BE2C (cell line): ENCODE data around the gene RPRD2.

Experiments used
- DNase-seq: peaks from one replicate; pipeline ENCODE4 v3.0.0-alpha.2; 2020
- H3K27me3 ChIP-seq: fragments of 250-450 bp; sonication (Bioruptor Pico); 2 replicates; pipeline ENCODE4 v1.5.1; 2020; ENCODE audit warnings: mild to moderate bottlenecking
- H3K36me3 ChIP-seq: fragments of 250-450 bp; sonication (Bioruptor Pico); 2 replicates; pipeline ENCODE4 v1.5.1; 2020; ENCODE audit warnings: mild to moderate bottlenecking
- H3K4me1 ChIP-seq: fragments of 250-450 bp; sonication (Bioruptor Pico); 2 replicates; pipeline ENCODE4 v1.5.1; 2020
- H3K4me3 ChIP-seq: 2 replicates; pipeline ENCODE4 v1.5.1; 2011; ENCODE audit warnings: low read depth, low read length
- H3K9me3 ChIP-seq: fragments of 250-450 bp; sonication (Bioruptor Pico); 2 replicates; pipeline ENCODE4 v1.5.1; 2020
- TF ChIP-seq, protein P1 (sequence below): IDR thresholded peaks from 2 replicates; pipeline ENCODE4 v1.5.1; 2012; ENCODE audit warnings: mild to moderate bottlenecking, low read depth, low read length

RPRD2 gene

DNA sequence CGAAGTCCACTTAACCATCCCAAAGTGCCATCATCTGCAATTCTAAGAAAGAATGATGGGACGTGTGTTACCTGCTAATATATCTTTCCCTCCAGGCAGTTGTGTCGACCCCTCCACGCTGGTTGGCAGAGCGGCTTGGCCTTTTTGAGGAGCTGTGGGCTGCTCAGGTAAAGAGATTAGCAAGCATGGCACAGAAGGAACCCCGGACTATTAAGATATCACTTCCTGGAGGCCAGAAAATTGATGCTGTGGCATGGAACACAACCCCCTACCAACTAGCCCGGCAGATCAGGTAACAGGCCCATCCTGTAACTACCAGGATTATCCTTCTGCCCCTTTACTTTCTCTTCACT lies 123.8 kb downstream of the RPRD2 start:
- DNase-seq, result no peak
- Histone ChIP-seq H3K4me1 (no peaks in the 10 kb centered on the region), H3K9me3 (no peaks in the 10 kb centered on the region), H3K36me3 (peaks cover 8% of the 10 kb centered on the region; the same call in 1 of the 2 replicates), H3K27me3 (no peaks in the 10 kb centered on the region), H3K4me3 (peak overlapping the region; percentile 85)
- TF ChIP-seq, protein P1, sequence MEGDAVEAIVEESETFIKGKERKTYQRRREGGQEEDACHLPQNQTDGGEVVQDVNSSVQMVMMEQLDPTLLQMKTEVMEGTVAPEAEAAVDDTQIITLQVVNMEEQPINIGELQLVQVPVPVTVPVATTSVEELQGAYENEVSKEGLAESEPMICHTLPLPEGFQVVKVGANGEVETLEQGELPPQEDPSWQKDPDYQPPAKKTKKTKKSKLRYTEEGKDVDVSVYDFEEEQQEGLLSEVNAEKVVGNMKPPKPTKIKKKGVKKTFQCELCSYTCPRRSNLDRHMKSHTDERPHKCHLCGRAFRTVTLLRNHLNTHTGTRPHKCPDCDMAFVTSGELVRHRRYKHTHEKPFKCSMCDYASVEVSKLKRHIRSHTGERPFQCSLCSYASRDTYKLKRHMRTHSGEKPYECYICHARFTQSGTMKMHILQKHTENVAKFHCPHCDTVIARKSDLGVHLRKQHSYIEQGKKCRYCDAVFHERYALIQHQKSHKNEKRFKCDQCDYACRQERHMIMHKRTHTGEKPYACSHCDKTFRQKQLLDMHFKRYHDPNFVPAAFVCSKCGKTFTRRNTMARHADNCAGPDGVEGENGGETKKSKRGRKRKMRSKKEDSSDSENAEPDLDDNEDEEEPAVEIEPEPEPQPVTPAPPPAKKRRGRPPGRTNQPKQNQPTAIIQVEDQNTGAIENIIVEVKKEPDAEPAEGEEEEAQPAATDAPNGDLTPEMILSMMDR, result no peak

DNA sequence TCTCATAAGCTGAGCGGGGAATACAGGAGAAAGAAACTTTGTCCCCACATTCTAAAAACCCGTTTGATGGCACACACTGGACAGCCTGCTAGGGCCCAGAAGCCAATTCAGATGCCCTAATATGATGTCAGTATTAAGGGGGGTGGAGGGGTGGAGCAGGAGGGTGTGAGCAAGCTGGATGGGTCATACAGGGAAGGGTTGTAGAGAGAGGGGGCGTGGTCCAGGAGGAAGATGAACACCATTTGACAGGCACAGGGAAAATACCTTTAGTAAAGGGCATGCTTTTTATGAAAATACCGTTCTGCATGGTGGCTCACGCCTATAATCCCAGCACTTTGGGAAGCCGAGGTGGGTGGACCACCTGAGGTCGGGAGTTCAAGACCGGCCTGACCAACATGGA lies 129.2 kb downstream of the RPRD2 start:
- DNase-seq, result no peak
- H3K27me3 ChIP-seq, result no peaks in the 10 kb centered on the region
- H3K36me3 ChIP-seq, result peaks cover 17% of the 10 kb centered on the region
- no peaks in the 10 kb centered on the region for H3K4me1 ChIP-seq
- no peak overlapping the region for H3K4me3 ChIP-seq
- no peaks in the 10 kb centered on the region for H3K9me3 ChIP-seq
- TF ChIP-seq, protein P1, result no peak

DNA sequence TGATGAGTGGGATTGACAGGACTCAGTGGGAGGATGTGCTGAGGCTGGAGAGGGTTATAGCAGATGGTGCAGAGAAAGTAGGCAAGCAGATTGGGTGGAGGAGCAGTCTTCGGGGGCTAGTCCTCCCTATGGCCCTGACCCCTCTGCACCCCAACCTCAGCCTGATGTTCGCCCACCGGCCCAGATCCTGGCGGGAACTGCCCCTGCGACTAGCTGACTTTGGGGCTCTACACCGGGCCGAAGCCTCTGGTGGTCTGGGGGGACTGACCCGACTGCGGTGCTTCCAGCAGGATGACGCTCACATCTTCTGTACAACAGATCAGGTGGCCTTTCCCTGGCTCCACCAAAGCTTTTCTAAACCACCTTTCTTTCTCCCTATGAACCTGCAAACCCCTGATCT lies 134.4 kb downstream of the RPRD2 start:
- no peaks in the 10 kb centered on the region for H3K27me3 ChIP-seq
- no peaks in the 10 kb centered on the region for H3K9me3 ChIP-seq
- TF ChIP-seq, protein P1, result no peak
- no peaks in the 10 kb centered on the region for H3K4me1 ChIP-seq
- no peak for DNase-seq
- no peak overlapping the region for H3K4me3 ChIP-seq
- H3K36me3 ChIP-seq, result peaks cover 19% of the 10 kb centered on the region

DNA sequence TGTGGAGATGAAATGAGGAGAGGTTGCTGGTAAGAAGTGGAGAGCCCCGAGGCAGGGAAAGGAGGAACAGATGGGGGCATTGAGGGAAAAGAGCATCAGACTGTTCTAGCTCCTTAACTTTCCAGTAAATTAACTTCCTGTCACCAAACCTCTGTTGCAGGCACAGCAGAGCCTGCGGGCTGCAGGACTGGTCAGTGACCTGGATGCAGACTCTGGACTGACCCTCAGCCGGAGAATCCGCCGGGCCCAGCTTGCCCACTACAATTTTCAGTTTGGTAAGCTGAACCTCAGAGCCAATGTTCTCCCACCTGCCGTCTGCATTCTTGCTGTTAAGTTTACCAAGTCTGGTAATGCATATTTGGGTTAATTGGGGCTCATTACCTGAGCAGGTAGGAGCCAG lies 141.5 kb downstream of the RPRD2 start:
- DNase-seq, result no peak
- Histone ChIP-seq H3K4me3 (no peak overlapping the region), H3K27me3 (no peaks in the 10 kb centered on the region), H3K36me3 (peaks cover 22% of the 10 kb centered on the region), H3K4me1 (peaks cover 4% of the 10 kb centered on the region; the same call in 1 of the 2 replicates), H3K9me3 (no peaks in the 10 kb centered on the region)
- TF ChIP-seq, protein P1, result no peak

DNA sequence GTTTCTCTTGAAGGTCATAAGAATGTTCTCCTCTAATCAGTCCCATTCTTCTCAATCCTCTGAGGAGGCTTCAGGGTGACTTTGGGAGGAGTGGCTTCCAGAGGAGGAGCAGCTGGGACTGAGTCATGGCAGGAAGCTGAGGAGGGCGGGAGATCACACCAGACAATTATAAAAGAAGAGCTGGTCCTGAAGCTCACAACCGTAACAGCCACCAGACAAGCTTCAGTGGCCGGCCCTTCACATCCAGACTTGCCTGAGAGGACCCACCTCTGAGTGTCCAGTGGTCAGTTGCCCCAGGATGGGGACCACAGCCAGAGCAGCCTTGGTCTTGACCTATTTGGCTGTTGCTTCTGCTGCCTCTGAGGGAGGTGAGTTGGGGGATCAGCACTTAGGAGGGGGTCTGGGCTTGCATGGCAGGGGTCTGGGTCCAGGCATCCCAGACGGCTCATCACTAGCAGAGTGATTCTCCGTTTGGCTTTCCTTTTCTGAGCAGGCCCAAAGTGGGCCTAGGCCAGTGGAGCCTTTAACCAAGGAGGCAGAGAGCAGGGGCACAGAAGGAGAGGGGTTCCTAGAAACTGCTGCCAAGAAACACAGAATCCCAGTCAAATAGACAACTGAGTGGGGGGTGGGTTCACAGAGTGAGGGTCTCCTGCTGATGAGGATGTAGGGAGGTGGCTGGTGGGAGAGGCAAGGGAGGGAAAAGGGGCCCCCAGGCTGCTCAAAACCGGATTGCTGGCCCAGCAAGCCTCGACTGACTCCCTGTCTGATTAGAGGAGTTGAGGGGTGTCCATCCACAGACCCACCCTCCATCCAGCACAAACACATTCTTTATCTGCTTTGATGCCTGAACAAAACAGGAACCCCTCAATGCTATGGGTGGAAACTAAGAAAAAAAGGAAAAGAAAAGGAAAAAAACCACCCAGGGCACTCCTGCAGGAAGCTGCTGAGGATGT lies 144.2 kb downstream of the RPRD2 start, which contains the start of gene ECM1:
Gene ECM1 (plus strand): TSS at position 198 of the 953 bp plus-strand sequence. CDS start 101 bp downstream, at position 299.
- DNase-seq, result peak; percentile 35
- no peaks in the 10 kb centered on the region for H3K27me3 ChIP-seq
- H3K9me3 ChIP-seq, result no peaks in the 10 kb centered on the region
- H3K4me1 ChIP-seq, result peaks cover 4% of the 10 kb centered on the region; the same call in 1 of the 2 replicates
- no peak within 1 kb of the TSS for H3K4me3 ChIP-seq
- peaks cover 22% of the 10 kb centered on the region for H3K36me3 ChIP-seq
- TF ChIP-seq, protein P1, result no peak

DNA sequence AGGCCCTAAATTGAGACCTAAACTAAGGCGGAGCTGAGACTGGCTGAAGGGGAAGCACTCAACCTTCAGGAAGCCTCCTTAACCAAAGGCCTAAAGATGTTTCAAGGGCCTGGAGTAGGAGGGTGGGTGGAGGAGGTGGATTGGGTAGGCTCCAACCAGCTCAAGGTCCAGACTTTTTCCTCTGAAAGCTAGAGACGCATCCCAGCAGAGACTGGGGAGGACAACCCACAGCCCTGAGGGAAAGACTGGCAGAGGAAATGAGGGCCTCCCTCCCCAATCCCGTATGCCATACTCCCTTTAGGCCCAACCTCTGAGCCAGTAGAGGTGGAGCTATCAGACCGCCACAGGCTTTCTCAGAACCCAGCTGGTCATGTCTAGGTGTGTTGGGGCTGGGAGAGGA lies 145.0 kb downstream of the RPRD2 start:
- no peak overlapping the region for H3K4me3 ChIP-seq
- DNase-seq, result no peak
- no peaks in the 10 kb centered on the region for H3K9me3 ChIP-seq
- TF ChIP-seq, protein P1, result no peak
- H3K27me3 ChIP-seq, result no peaks in the 10 kb centered on the region
- H3K36me3 ChIP-seq, result peaks cover 21% of the 10 kb centered on the region
- H3K4me1 ChIP-seq, result peaks cover 4% of the 10 kb centered on the region; the same call in 1 of the 2 replicates
